Measurements from ENCODE around the gene RBM4. TPM values are rescaled to one million over a fixed set of nuclear protein-coding genes. Genes with fewer than 3 reads are reported as not detected.

Gene RBM4
- polyA plus RNA-seq, 3 donors = 112 to 153 (median 153) TPM

DNA sequence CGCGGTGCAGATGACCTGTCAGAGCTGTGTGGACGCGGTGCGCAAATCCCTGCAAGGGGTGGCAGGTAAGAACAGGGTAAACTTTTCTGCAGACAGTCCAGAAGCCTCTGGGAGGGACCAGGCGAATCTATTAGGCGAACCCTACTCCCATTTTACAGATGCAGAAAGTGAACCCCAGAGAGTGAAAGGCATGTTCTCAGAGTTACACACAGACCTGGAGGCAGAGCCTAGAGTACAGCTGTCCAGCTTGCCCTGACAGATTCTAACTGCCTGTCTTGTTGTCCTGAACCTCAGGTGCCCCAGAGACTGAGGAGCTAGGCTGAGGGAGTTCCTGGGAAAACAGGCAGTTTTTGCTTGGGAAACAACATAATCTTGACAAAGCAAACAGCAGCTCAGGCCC, 44.9 kb upstream of the RBM4 start:
- no peaks in the 10 kb centered on the region for H4K20me1 ChIP-seq (ENCODE audit: insufficient read depth, low read length)
- H2AFZ ChIP-seq (ENCODE audit: insufficient read depth, low read depth, low read length, poor library complexity, severe bottlenecking) = peak overlapping the region; percentile 96
- Mint-ChIP-seq H3K9me3 (no peaks in the 10 kb centered on the region), H3K4me3 (peak overlapping the region; percentile 97 to 100), H3K4me1 (peaks cover 26% of the 10 kb centered on the region), H3K27me3 (ENCODE audit: low read depth in 3 of 3) (peaks cover 0 to 1% (median 0%) of the 10 kb centered on the region in 3 donors), H3K27ac (peak overlapping the region; percentile 11 to 99 (median 98)), H3K36me3 (peaks cover 4 to 13% of the 10 kb centered on the region in 2 donors)
- TF ChIP-seq, protein P1, sequence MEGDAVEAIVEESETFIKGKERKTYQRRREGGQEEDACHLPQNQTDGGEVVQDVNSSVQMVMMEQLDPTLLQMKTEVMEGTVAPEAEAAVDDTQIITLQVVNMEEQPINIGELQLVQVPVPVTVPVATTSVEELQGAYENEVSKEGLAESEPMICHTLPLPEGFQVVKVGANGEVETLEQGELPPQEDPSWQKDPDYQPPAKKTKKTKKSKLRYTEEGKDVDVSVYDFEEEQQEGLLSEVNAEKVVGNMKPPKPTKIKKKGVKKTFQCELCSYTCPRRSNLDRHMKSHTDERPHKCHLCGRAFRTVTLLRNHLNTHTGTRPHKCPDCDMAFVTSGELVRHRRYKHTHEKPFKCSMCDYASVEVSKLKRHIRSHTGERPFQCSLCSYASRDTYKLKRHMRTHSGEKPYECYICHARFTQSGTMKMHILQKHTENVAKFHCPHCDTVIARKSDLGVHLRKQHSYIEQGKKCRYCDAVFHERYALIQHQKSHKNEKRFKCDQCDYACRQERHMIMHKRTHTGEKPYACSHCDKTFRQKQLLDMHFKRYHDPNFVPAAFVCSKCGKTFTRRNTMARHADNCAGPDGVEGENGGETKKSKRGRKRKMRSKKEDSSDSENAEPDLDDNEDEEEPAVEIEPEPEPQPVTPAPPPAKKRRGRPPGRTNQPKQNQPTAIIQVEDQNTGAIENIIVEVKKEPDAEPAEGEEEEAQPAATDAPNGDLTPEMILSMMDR (IDR thresholded peaks at IDR 0.05) = no peak
- peaks cover 13% of the 10 kb centered on the region for H3K79me2 ChIP-seq (ENCODE audit: insufficient read depth, low read length)
- H3K9me3 ChIP-seq (replicated peaks in 1 of 2; ENCODE audit: control insufficient read depth in 1 of 2, insufficient read depth in 1 of 2, low read length in 2 of 2) = no peaks in the 10 kb centered on the region
- H3K9ac ChIP-seq (ENCODE audit: insufficient read depth, low read length, poor library complexity, severe bottlenecking) = peak overlapping the region; percentile 76
- peaks cover 0 to under 1% of the 10 kb centered on the region in 2 donors for H3K36me3 ChIP-seq (replicated peaks in 1 of 2; ENCODE audit: control insufficient read depth in 1 of 2, insufficient read depth in 2 of 2, low read length in 2 of 2)
- no peak for DNase-seq
- no peaks in the 10 kb centered on the region for H3K27me3 ChIP-seq (ENCODE audit: control insufficient read depth in 2 of 2, insufficient read depth in 2 of 2, low read length in 2 of 2)
- intact Hi-C loops (cut with micrococcal nuclease) = loop anchor here (2.0 to 5.0 kb wide), 2 partner anchors 23 to 84 kb away; partner anchors contain the start of genes RBM14 (in 2 of the 2) and RBM4B (in 1 of the 2)
- peaks cover 14 to 35% of the 10 kb centered on the region in 2 donors for H3K4me1 ChIP-seq (ENCODE audit: control insufficient read depth in 1 of 2, insufficient read depth in 2 of 2, low read length in 2 of 2)
- H3K4me3 ChIP-seq (replicated peaks in 1 of 3; ENCODE audit: low read depth in 2 of 3, low read length in 3 of 3) = peak overlapping the region; percentile 64 to 84 (median 81)
- peak overlapping the region in 1 of 2 donors; percentile 84 for H3K27ac ChIP-seq (ENCODE audit: low read depth in 1 of 2, low read length in 2 of 2)
- 61% methylated on average over 7 of the region's 7 CpGs for WGBS (ENCODE audit: insufficient coverage)
- H3K4me2 ChIP-seq (replicated peaks; ENCODE audit: extremely low read depth, low read length, poor library complexity, severe bottlenecking) = peak overlapping the region; percentile 88

DNA sequence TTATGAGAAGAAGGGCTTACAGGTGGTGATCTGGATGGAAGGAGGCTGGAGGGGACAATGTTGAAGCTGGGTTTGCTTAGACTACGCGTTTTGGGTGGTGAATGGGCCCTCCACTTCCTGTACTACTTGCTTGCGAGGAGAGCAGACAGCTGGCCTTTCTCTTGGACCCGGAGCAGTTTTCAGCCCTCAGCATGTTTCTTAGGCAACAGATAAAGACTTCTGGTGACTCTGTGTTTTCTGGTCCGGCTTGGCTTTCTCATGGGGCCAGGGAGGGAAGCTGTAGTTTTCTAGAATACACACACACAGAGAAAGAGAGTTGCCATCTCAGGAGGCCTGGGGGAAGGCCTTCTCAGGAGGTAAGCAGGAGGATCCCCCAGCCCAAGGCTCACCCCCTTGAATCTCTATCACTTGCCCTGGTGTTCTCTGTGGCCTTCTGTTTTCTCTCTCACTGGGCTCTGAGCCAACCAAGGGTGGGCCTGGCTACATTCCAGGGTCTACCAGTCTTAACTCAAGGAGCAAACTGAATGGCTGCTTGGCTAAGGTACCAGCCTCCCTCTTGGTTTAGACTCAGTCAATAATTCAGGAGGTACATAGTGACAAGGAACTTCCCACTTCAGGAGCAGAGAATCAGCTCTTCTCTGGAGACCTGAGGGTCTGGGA, 43.1 kb upstream of the RBM4 start:
- Histone ChIP-seq H3K36me3 (replicated peaks in 1 of 2; ENCODE audit: control insufficient read depth in 1 of 2, insufficient read depth in 2 of 2, low read length in 2 of 2) (peaks cover 7 to 12% of the 10 kb centered on the region in 2 donors), H3K79me2 (ENCODE audit: insufficient read depth, low read length) (peaks cover 13% of the 10 kb centered on the region), H3K9me3 (replicated peaks in 1 of 2; ENCODE audit: control insufficient read depth in 1 of 2, insufficient read depth in 1 of 2, low read length in 2 of 2) (no peaks in the 10 kb centered on the region), H3K9ac (ENCODE audit: insufficient read depth, low read length, poor library complexity, severe bottlenecking) (no peak overlapping the region), H3K4me1 (ENCODE audit: control insufficient read depth in 1 of 2, insufficient read depth in 2 of 2, low read length in 2 of 2) (peaks cover 23 to 43% of the 10 kb centered on the region in 2 donors), H3K27me3 (ENCODE audit: control insufficient read depth in 2 of 2, insufficient read depth in 2 of 2, low read length in 2 of 2) (no peaks in the 10 kb centered on the region), H3K4me2 (replicated peaks; ENCODE audit: extremely low read depth, low read length, poor library complexity, severe bottlenecking) (peak overlapping the region; percentile 0), H3K27ac (ENCODE audit: low read depth in 1 of 2, low read length in 2 of 2) (peak overlapping the region in 1 of 2 donors; percentile 56), H2AFZ (ENCODE audit: insufficient read depth, low read depth, low read length, poor library complexity, severe bottlenecking) (no peak overlapping the region), H4K20me1 (ENCODE audit: insufficient read depth, low read length) (no peaks in the 10 kb centered on the region), H3K4me3 (replicated peaks in 1 of 3; ENCODE audit: low read depth in 2 of 3, low read length in 3 of 3) (no peak overlapping the region)
- no peak for DNase-seq
- H3K27ac Mint-ChIP-seq = peak overlapping the region in 6 of 7 donors; percentile 9 to 89 (median 52)
- no peaks in the 10 kb centered on the region for H3K9me3 Mint-ChIP-seq
- intact Hi-C loops (cut with micrococcal nuclease) = no loop called here
- H3K27me3 Mint-ChIP-seq (ENCODE audit: low read depth in 3 of 3) = peaks cover 0 to 1% (median 0%) of the 10 kb centered on the region in 3 donors
- H3K4me1 Mint-ChIP-seq = peaks cover 34% of the 10 kb centered on the region
- no CpG with 5 or more reads among the region's 5 CpGs for WGBS (ENCODE audit: insufficient coverage)
- peaks cover 12 to 27% of the 10 kb centered on the region in 2 donors for H3K36me3 Mint-ChIP-seq
- H3K4me3 Mint-ChIP-seq = peak overlapping the region in 1 of 2 donors; percentile 40
- TF ChIP-seq, protein P1 (IDR thresholded peaks at IDR 0.05) = no peak

Data from CD14-positive monocyte (primary cell).